GM12891 (cell line): ENCODE data around the gene LNX1.

Experiments
- POLR2A ChIP-seq: IDR thresholded peaks from 2 replicates; pipeline ENCODE4 v1.6.1; 2011; ENCODE audit warnings: low read depth, low read length, control low read depth
- TAF1 ChIP-seq: IDR thresholded peaks from 2 replicates; pipeline ENCODE4 v1.6.1; 2011; ENCODE audit warnings: low read depth, low read length, control low read depth

DNA sequence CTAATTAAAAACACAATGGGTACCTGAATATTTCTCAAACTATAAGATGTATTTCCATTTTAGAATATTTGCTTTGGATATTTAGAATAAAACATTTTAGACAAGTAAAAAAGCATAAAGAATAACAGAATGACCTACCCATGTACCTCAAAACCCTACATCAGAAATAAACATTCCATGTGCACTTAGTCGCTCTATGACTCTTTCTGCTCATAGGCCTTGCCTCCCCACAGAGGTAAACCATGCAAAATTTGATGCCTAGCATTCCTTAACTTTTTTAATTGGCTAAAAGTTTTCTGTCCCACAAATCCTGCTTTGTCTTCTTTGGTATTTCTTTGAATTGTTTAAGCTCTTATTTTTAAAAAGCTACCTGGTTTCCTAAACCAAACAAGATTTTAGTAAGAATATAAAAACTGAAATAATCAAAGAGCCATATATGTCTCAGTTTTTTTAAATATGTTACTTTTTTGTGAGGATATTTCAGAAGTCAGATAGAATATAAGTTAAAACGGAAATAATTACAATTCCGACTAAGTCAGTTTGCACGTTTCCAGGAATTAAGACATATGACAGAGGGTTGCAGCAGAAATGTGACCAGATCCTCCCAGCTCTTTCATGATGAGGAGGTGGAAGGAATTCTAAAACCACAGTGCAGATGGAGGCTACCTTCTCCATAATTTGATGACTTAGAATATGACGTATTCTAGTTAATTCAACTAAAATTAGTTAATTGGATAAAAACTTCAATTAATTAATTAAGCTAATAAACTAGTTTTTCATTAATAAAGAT lies 111.4 kb downstream of the LNX1 start:
- TF ChIP-seq POLR2A, result no peak
- no peak for TF ChIP-seq TAF1
